HepG2 (cell line): ENCODE data around the gene RAB3B. TPM values are rescaled to one million over a fixed set of nuclear protein-coding genes. Genes with fewer than 3 reads are reported as not detected.

Experiments used
- ATAC-seq: fragments of 200-7000 bp; cut with Tn5 transposase; 3 replicates; pipeline ENCODE4 v1.9.1; 2020; ENCODE audit warnings: mild to moderate bottlenecking, moderate library complexity
- BruUV-seq: library from RNA; stranded (reverse); fragments of 400-500 nt; replicated peaks from 2 replicates; lab custom pipeline; 2021; lab: Mats Ljungman, UMichigan
- CTCF ChIA-PET: fragments of 300-600 bp; formaldehyde crosslinking; extraction: SDS; loops from one replicate; lab custom pipeline; 2021; ENCODE audit warnings: low total read pairs, inconsistent platforms, low intra/inter-chr PET ratio; lab: Yijun Ruan, JAX
- POLR2A ChIA-PET: fragments of 350-600 bp; sonication (Branson Sonifier 250); formaldehyde crosslinking; loops from one replicate; lab custom pipeline; 2020; ENCODE audit warnings: antibody characterized with exemption, inconsistent platforms; lab: Yijun Ruan, JAX
- DNase-seq: peaks from one replicate; pipeline ENCODE4 v3.0.0-alpha.2; 2015; ENCODE audit warnings: low spot score
- FAIRE-seq: peaks from 3 replicates; lab custom pipeline; 2011; peaks lifted over from hg19 to GRCh38; lab: Jason Lieb, UNC
- H2AFZ ChIP-seq: one replicate; pipeline ENCODE4 v1.6.1; 2011; ENCODE audit warnings: low read length, inconsistent platforms
- H3K27ac ChIP-seq: fragments of 300-600 bp; 3 replicates; pipeline ENCODE4 v1.8.0; 2011; ENCODE audit warnings: mixed run types, mild to moderate bottlenecking, mixed read lengths, low read length, inconsistent platforms; ENCODE audit not compliant: insufficient read depth; ENCODE audit errors: extremely low read length
- H3K27me3 ChIP-seq, 2 experiments: fragments of 200-600 bp in 1 of 2; 2 replicates in 1 of 2; 3 replicates in 1 of 2; pipeline versions ENCODE4 v1.6.0 to v1.8.0; 2011; ENCODE audit warnings: low read length in 2 of 2, mild to moderate bottlenecking in 2 of 2, moderate library complexity in 2 of 2, inconsistent platforms in 1 of 2; ENCODE audit not compliant: insufficient read depth in 2 of 2, control insufficient read depth in 1 of 2
- H3K36me3 ChIP-seq, 2 experiments: fragments of 200-600 bp in 1 of 2; replicated peaks in 1 of 2; 2 replicates in 1 of 2; 3 replicates in 1 of 2; pipeline versions ENCODE4 v1.5.1 to v1.8.0; 2011; ENCODE audit warnings: low read length in 2 of 2, inconsistent platforms in 1 of 2; ENCODE audit not compliant: insufficient read depth in 2 of 2, control insufficient read depth in 1 of 2
- H3K4me1 ChIP-seq: 2 replicates; pipeline ENCODE4 v1.5.1; 2012; ENCODE audit warnings: low read length, inconsistent platforms; ENCODE audit not compliant: insufficient read depth
- H3K4me2 ChIP-seq: 2 replicates; pipeline ENCODE4 v1.6.0; 2011; ENCODE audit warnings: low read depth, low read length, inconsistent platforms
- H3K4me3 ChIP-seq, 3 experiments: fragments of 200-600 bp in 1 of 3; sonication (generic), shearing (Covaris generic) in 1 of 3; replicated peaks in 1 of 3; 2 replicates each; pipeline ENCODE4 v1.5.1; 2011 to 2016; ENCODE audit warnings: low read length in 3 of 3, inconsistent platforms in 2 of 3, low read depth in 2 of 3, mild to moderate bottlenecking in 2 of 3, control low read depth in 1 of 3, mixed read lengths in 1 of 3; ENCODE audit not compliant: insufficient read depth in 1 of 3
- H3K79me2 ChIP-seq: one replicate; pipeline ENCODE4 v1.6.1; 2011; ENCODE audit warnings: low read length, inconsistent platforms; ENCODE audit not compliant: insufficient read depth
- H3K9ac ChIP-seq: 2 replicates; pipeline ENCODE4 v1.6.0; 2011; ENCODE audit warnings: mild to moderate bottlenecking, low read depth, low read length, inconsistent platforms; ENCODE audit not compliant: insufficient read depth
- H3K9me3 ChIP-seq: 2 replicates; pipeline ENCODE4 v1.5.1; 2012; ENCODE audit warnings: mild to moderate bottlenecking, low read length
- H4K20me1 ChIP-seq: 2 replicates; pipeline ENCODE4 v1.6.0; 2011; ENCODE audit warnings: inconsistent platforms, mild to moderate bottlenecking, low read length, moderate library complexity; ENCODE audit not compliant: insufficient read depth
- SIN3A ChIP-seq: IDR thresholded peaks from 2 replicates; pipeline ENCODE4 v1.6.1; 2011; ENCODE audit warnings: low read depth, mild to moderate bottlenecking, control low read depth, low read length, borderline replicate concordance
- SMC3 ChIP-seq: IDR thresholded peaks from 2 replicates; pipeline ENCODE4 v1.6.1; 2011; ENCODE audit warnings: low read length, improper control_type of control experiment
- STAG1 ChIP-seq: sonication (generic); formaldehyde crosslinking; IDR thresholded peaks from 2 replicates; pipeline ENCODE4 v1.4.0; 2020; ENCODE audit warnings: missing genetic modification reagents
- SYNCRIP ChIP-seq: fragments of 200-400 bp; formaldehyde crosslinking; IDR thresholded peaks from 2 replicates; pipeline ENCODE4 v1.6.1; 2018; ENCODE audit warnings: mild to moderate bottlenecking, low read depth, low read length; ENCODE audit not compliant: insufficient read depth
- THAP11 ChIP-seq: IDR thresholded peaks from 2 replicates; pipeline ENCODE4 v1.6.1; 2016; ENCODE audit warnings: missing biosample characterization, missing genetic modification reagents
- TP53 ChIP-seq: sonication (generic); formaldehyde crosslinking; conservative IDR thresholded peaks from 2 replicates; pipeline ENCODE4 v1.4.0; 2020; ENCODE audit warnings: missing genetic modification reagents
- ZNF121 ChIP-seq: sonication (generic); formaldehyde crosslinking; IDR thresholded peaks from 2 replicates; pipeline ENCODE4 v1.5.0; 2020; ENCODE audit warnings: mild to moderate bottlenecking, missing genetic modification reagents
- ZNF562 ChIP-seq: sonication (generic); formaldehyde crosslinking; IDR thresholded peaks from 2 replicates; pipeline ENCODE4 v1.8.0; 2022; ENCODE audit warnings: missing genetic modification reagents, borderline replicate concordance
- ZNF607 ChIP-seq: sonication (generic); formaldehyde crosslinking; IDR thresholded peaks from 2 replicates; pipeline ENCODE4 v1.5.1; 2020; ENCODE audit warnings: missing genetic modification reagents, mild to moderate bottlenecking, borderline replicate concordance
- ZNF615 ChIP-seq: sonication (generic); formaldehyde crosslinking; IDR thresholded peaks from 2 replicates; pipeline ENCODE4 v1.5.0; 2020; ENCODE audit warnings: mild to moderate bottlenecking, missing genetic modification reagents, borderline replicate concordance
- ZNF780A ChIP-seq: sonication (generic); formaldehyde crosslinking; IDR thresholded peaks from 2 replicates; pipeline ENCODE4 v1.8.0; 2022; ENCODE audit warnings: mild to moderate bottlenecking, missing genetic modification reagents, moderate library complexity
- ZSCAN25 ChIP-seq: sonication (generic); formaldehyde crosslinking; IDR thresholded peaks from 2 replicates; pipeline ENCODE4 v1.8.0; 2022; ENCODE audit warnings: mild to moderate bottlenecking, missing genetic modification reagents
- WGBS: methylation state at CpG from one replicate; pipeline ENCODE4 v1.1.6; 2017; ENCODE audit warnings: low lambda C conversion rate; 5-methylcytosine and 5-hydroxymethylcytosine counted together
- in situ Hi-C: cut with HindIII; loops from 2 replicates; pipeline ENCODE4 v1.10.0; 2017; ENCODE audit warnings: low pct_unique_long_range_greater_than_20kb; ENCODE audit not compliant: extremely low pct_ligation_motif_present
- intact Hi-C: fragments of 100-400 bp; cut with micrococcal nuclease; formaldehyde crosslinking; loops from one replicate; pipeline ENCODE4 v1.10.0; 2022; ENCODE audit not compliant: unreplicated experiment
- polyA plus RNA-seq, 8 experiments: library from polyadenylated mRNA; depleted of rRNA in 3 of 8; stranded (reverse) in 7 of 8; unstranded in 1 of 8; fragments of >200 nt; fragmentation: Illumina TruSeq in 4 of 8; extraction: Trizol in 4 of 8; gene quantifications; 2 replicates each; pipeline versions ENCODE4 v1.2.1 to v1.2.3, GENCODE V29; 2011 to 2016; ENCODE audit warnings: low read depth in 4 of 8, missing spikeins in 1 of 8, mixed read lengths in 1 of 8; ENCODE audit not compliant: insufficient read depth in 1 of 8
- total RNA-seq, 5 experiments: library from RNA; depleted of rRNA; stranded (reverse); fragments of >200 nt; fragmentation: Illumina TruSeq; extraction: Trizol; gene quantifications; 2 replicates each; pipeline ENCODE4 v1.2.3, GENCODE V29; 2016; ENCODE audit warnings: low read depth in 1 of 5

Gene RAB3B
- total and polyA plus RNA-seq, 2 of the 13 experiments (the other 11 are each of a cell fraction or from before 2014, with no cell fraction given), result 1.0 to 1.2 TPM

DNA sequence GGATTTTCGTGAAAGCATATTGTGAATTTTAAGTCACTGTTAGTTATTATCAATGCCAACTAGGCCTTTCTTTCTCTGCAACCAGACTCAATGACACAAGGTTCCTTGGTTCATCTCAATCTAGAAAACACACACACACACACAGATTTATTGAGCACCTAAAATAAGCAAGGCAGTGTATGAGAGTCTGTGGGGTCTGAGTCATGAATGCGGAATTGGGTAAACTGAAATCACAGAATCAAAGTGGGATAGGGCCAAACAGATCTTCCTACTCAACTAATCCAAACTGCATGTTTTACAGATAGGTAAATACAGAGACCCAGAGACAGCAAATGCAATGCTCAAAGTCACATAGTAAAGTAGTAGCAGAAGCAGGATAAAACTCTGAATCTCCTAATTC lies 63.5 kb downstream of the RAB3B start:
- H3K4me2 ChIP-seq, result no peak overlapping the region
- ChIA-PET CTCF (no interaction called here), POLR2A (interaction anchor here (0.7 kb wide), 1 partner anchor 1311 kb away, joined by 3 read pairs; the partner anchor contains the start of gene MAGOH)
- 58% methylated on average over 2 of the region's 2 CpGs for WGBS
- H3K9me3 ChIP-seq, result no peaks in the 10 kb centered on the region
- intact Hi-C loops (no loop called here), in situ Hi-C loops (no loop called here)
- ATAC-seq (no peak), FAIRE-seq (no peak), DNase-seq (no peak)
- no TSS peak for BruUV-seq
- H3K36me3 ChIP-seq, result no peaks in the 10 kb centered on the region
- H3K4me3 ChIP-seq, result no peak overlapping the region
- H3K9ac ChIP-seq, result no peak overlapping the region
- no peak overlapping the region for H3K27ac ChIP-seq
- no peaks in the 10 kb centered on the region for H4K20me1 ChIP-seq
- no peaks in the 10 kb centered on the region for H3K79me2 ChIP-seq
- no peak for TF ChIP-seq ZSCAN25 (CRISPR knock-in tag)
- no peak for TF ChIP-seq ZNF615
- no peak for TF ChIP-seq ZNF607
- no peak for TF ChIP-seq STAG1 (CRISPR knock-in tag)
- no peak for TF ChIP-seq ZNF121 (CRISPR knock-in tag)
- TF ChIP-seq SIN3A, result no peak
- no peak for TF ChIP-seq SMC3
- no peak for TF ChIP-seq ZNF562 (CRISPR knock-in tag)
- no peak for TF ChIP-seq TP53 (CRISPR knock-in tag)
- TF ChIP-seq ZNF780A (CRISPR knock-in tag), result no peak
- TF ChIP-seq SYNCRIP, result no peak
- TF ChIP-seq THAP11, result no peak
- peaks cover 4% of the 10 kb centered on the region for H3K4me1 ChIP-seq
- no peak overlapping the region for H2AFZ ChIP-seq
- peaks cover 0 to 3% of the 10 kb centered on the region in 2 experiments; a peak in 1 of 5 replicates for H3K27me3 ChIP-seq
